B cell (primary cell): Measurements from ENCODE around the gene PRKCA. TPM values are rescaled to one million over a fixed set of nuclear protein-coding genes. Genes with fewer than 3 reads are reported as not detected.

ENCODE experiments used
- ATAC-seq: fragments of 200-7000 bp; cut with Tn5 transposase; one replicate; pipeline ENCODE4 v1.10.0; 2021; ENCODE audit warnings: low read depth, mild to moderate bottlenecking, moderate number of reproducible peaks, moderate library complexity
- CTCF ChIA-PET: fragments of 350-600 bp; sonication (Branson Sonifier 250); formaldehyde crosslinking; loops from one replicate; lab custom pipeline; 2021; ENCODE audit warnings: antibody characterized with exemption, inconsistent platforms; lab: Charles Lee
- POLR2A ChIA-PET: fragments of 350-600 bp; sonication (Branson Sonifier 250); formaldehyde crosslinking; loops from one replicate; lab custom pipeline; 2021; ENCODE audit warnings: antibody characterized with exemption; lab: Charles Lee
- DNase-seq: peaks from one replicate; pipeline ENCODE4 v3.0.0; 2013
- H2AFZ ChIP-seq: 2 replicates; pipeline ENCODE4 v1.6.1; 2012; ENCODE audit warnings: mild to moderate bottlenecking, low read depth, low read length; ENCODE audit not compliant: insufficient read depth, poor library complexity, severe bottlenecking
- H3K27ac ChIP-seq, 2 donors: 1 replicate in 1 of 2; 2 replicates in 1 of 2; pipeline ENCODE4 v1.5.1; 2012 to 2013; ENCODE audit warnings: low read length in 2 of 2, mild to moderate bottlenecking in 2 of 2, moderate library complexity in 1 of 2
- H3K27me3 ChIP-seq, 4 experiments: fragments of 200-600 bp in 1 of 4; sonication (generic) in 1 of 4; replicated peaks in 1 of 4; 1 replicate in 2 of 4; 2 replicates in 2 of 4; pipeline versions ENCODE4 v1.6.1 to v1.7.0; 2013 to 2016; ENCODE audit warnings: low read length in 3 of 4, mild to moderate bottlenecking in 2 of 4, mixed read lengths in 1 of 4, moderate library complexity in 1 of 4; ENCODE audit not compliant: insufficient read depth in 4 of 4, control insufficient read depth in 3 of 4; ENCODE audit errors: control extremely low read depth in 1 of 4
- H3K36me3 ChIP-seq, 2 experiments: replicated peaks in 1 of 2; 1 replicate in 1 of 2; 2 replicates in 1 of 2; pipeline versions ENCODE4 v1.6.1 to v1.7.1; 2013; ENCODE audit warnings: low read length in 1 of 2; ENCODE audit not compliant: insufficient read depth in 2 of 2, control insufficient read depth in 1 of 2; ENCODE audit errors: control extremely low read depth in 1 of 2, extremely low read depth in 1 of 2
- H3K4me1 ChIP-seq, 2 donors: fragments of 200-600 bp in 1 of 2; sonication (generic) in 1 of 2; 1 replicate in 1 of 2; 2 replicates in 1 of 2; pipeline versions ENCODE4 v1.5.1 to v1.6.1; 2013 to 2017; ENCODE audit warnings: low read length in 2 of 2; ENCODE audit not compliant: control insufficient read depth in 2 of 2, insufficient read depth in 2 of 2
- H3K4me2 ChIP-seq: replicated peaks from 2 replicates; pipeline ENCODE3; 2012; ENCODE audit warnings: mild to moderate bottlenecking, low read depth, low read length; ENCODE audit not compliant: poor library complexity, severe bottlenecking
- H3K4me3 ChIP-seq, 5 experiments: fragments of 200-600 bp in 1 of 5; sonication (generic) in 1 of 5; 1 replicate in 3 of 5; 2 replicates in 2 of 5; pipeline versions ENCODE4 v1.5.1 to v1.7.0; 2011 to 2016; ENCODE audit warnings: low read length in 4 of 5, mild to moderate bottlenecking in 4 of 5, low read depth in 2 of 5, control low read depth in 1 of 5, moderate library complexity in 1 of 5; ENCODE audit not compliant: insufficient read depth in 1 of 5; ENCODE audit errors: control extremely low read depth in 1 of 5, extremely low read depth in 1 of 5
- H3K79me2 ChIP-seq: fragments of 200-600 bp; sonication (generic); one replicate; pipeline ENCODE4 v1.6.0; 2016; ENCODE audit warnings: low read length; ENCODE audit not compliant: control insufficient read depth, insufficient read depth
- H3K9ac ChIP-seq: fragments of 200-600 bp; sonication (generic); 2 replicates; pipeline ENCODE4 v1.6.1; 2017; ENCODE audit warnings: mild to moderate bottlenecking, low read length, moderate library complexity
- H3K9me3 ChIP-seq, 3 donors: one replicate each; pipeline versions ENCODE4 v1.6.1 to v1.7.1; 2013; ENCODE audit warnings: low read length in 2 of 3; ENCODE audit not compliant: control insufficient read depth in 2 of 3, insufficient read depth in 1 of 3; ENCODE audit errors: control extremely low read depth in 1 of 3
- H4K20me1 ChIP-seq: 2 replicates; pipeline ENCODE4 v1.6.0; 2012; ENCODE audit warnings: mild to moderate bottlenecking, low read length; ENCODE audit not compliant: insufficient read depth, control insufficient read depth, poor library complexity, severe bottlenecking
- H3K27ac Mint-ChIP-seq: one replicate; pipeline ENCODE4 v1.8.0; 2021; ENCODE audit warnings: mixed read lengths
- H3K27me3 Mint-ChIP-seq: one replicate; pipeline ENCODE4 v1.8.0; 2021; ENCODE audit warnings: mixed read lengths
- H3K4me1 Mint-ChIP-seq: one replicate; pipeline ENCODE4 v1.8.0; 2021; ENCODE audit warnings: mixed read lengths
- H3K4me3 Mint-ChIP-seq: one replicate; pipeline ENCODE4 v1.8.0; 2021; ENCODE audit warnings: mixed read lengths
- H3K9me3 Mint-ChIP-seq: one replicate; pipeline ENCODE4 v1.8.0; 2022; ENCODE audit warnings: mixed read lengths; ENCODE audit not compliant: insufficient read depth
- EZH2 ChIP-seq: IDR thresholded peaks from 2 replicates; pipeline ENCODE4 v1.6.1; 2012; ENCODE audit warnings: borderline replicate concordance, low read depth, mild to moderate bottlenecking, moderate library complexity, low read length; ENCODE audit not compliant: insufficient read depth, poor library complexity, severe bottlenecking
- WGBS: methylation state at CpG from one replicate; pipeline ENCODE4 v1.1.5; 2013; ENCODE audit warnings: missing lambda C conversion rate; ENCODE audit not compliant: insufficient coverage; 5-methylcytosine and 5-hydroxymethylcytosine counted together
- intact Hi-C: fragments of 100-400 bp; cut with micrococcal nuclease; formaldehyde crosslinking; loops from one replicate; pipeline ENCODE4 v1.10.0; 2022
- polyA plus RNA-seq: library from polyadenylated mRNA; depleted of rRNA; stranded (reverse); fragments of >200 nt; gene quantifications from 2 replicates; pipeline ENCODE4 v1.2.3, GENCODE V29; 2012
- total RNA-seq, 2 donors: library from RNA; stranded (reverse); fragments of 120-200 nt in 1 of 2; gene quantifications; 1 replicate in 1 of 2; 2 replicates in 1 of 2; pipeline versions ENCODE4 v1.2.3 to v1.2.4, GENCODE V29; 2013 to 2022
- TF ChIP-seq, protein P1 (sequence below): fragments of 200-600 bp; IDR thresholded peaks from one replicate; pipeline ENCODE4 v1.8.0; 2022; ENCODE audit warnings: antibody characterized with exemption, mild to moderate bottlenecking

PRKCA gene
- total and polyA plus RNA-seq, 2 donors (not counting 1 experiment from before 2014, with no cell fraction given) = 0.33 to 7.7 TPM

DNA sequence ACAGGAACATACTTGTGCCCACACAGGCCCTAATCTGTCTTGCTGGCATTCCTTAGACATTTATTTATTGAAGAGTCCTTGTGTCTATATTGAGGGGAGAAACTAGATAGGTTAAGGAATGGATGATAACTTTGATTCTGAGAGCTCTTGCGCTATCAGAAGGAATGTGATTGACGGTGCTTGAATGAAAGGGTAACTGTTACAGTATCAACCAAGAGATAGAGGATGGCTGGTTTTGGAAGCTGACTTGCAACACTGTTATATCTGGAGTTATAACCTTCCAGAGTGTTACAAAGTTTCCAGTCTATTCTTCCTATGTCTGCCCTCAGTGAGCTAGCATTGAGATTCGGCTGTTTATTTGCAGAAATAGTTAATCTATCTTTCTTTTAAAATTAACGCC lies 36.5 kb downstream of the PRKCA start:
- Mint-ChIP-seq H3K27me3 (no peaks in the 10 kb centered on the region), H3K4me3 (no peak overlapping the region), H3K9me3 (no peaks in the 10 kb centered on the region), H3K27ac (no peak overlapping the region), H3K4me1 (no peaks in the 10 kb centered on the region)
- Histone ChIP-seq H3K4me1 (no peaks in the 10 kb centered on the region), H3K79me2 (no peaks in the 10 kb centered on the region), H3K4me3 (no peak overlapping the region), H2AFZ (no peak overlapping the region), H3K4me2 (no peak overlapping the region), H3K27ac (no peak overlapping the region), H3K9ac (no peak overlapping the region), H4K20me1 (no peaks in the 10 kb centered on the region), H3K27me3 (no peaks in the 10 kb centered on the region), H3K9me3 (no peaks in the 10 kb centered on the region), H3K36me3 (no peaks in the 10 kb centered on the region)
- intact Hi-C loops = no loop called here
- DNase-seq = no peak
- ATAC-seq = no peak
- WGBS = 100% methylated on average over 2 of the region's 4 CpGs
- TF ChIP-seq, protein P1, sequence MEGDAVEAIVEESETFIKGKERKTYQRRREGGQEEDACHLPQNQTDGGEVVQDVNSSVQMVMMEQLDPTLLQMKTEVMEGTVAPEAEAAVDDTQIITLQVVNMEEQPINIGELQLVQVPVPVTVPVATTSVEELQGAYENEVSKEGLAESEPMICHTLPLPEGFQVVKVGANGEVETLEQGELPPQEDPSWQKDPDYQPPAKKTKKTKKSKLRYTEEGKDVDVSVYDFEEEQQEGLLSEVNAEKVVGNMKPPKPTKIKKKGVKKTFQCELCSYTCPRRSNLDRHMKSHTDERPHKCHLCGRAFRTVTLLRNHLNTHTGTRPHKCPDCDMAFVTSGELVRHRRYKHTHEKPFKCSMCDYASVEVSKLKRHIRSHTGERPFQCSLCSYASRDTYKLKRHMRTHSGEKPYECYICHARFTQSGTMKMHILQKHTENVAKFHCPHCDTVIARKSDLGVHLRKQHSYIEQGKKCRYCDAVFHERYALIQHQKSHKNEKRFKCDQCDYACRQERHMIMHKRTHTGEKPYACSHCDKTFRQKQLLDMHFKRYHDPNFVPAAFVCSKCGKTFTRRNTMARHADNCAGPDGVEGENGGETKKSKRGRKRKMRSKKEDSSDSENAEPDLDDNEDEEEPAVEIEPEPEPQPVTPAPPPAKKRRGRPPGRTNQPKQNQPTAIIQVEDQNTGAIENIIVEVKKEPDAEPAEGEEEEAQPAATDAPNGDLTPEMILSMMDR = no peak
- no peak for TF ChIP-seq EZH2
- ChIA-PET CTCF (no interaction called here), POLR2A (no interaction called here)

DNA sequence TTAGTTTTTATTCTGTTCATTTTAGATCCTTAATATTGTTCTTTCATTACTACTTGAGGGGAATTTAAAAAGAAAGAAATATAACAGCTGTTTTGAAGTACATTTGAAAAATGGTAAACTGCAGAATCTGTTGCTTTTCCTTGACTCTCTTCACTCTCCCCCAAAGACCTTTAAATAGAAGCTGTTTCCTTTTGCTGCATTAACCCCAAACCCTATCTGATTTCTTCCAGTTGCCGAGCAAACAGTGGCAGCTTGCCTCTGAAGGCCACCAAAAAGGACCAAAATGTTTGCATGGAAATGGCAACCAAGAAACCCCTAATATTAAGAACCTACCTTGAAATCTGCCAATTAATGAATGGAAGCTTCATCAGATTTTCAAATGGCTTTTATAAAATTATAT lies 37.1 kb downstream of the PRKCA start:
- Mint-ChIP-seq H3K27me3 (no peaks in the 10 kb centered on the region), H3K4me3 (no peak overlapping the region), H3K27ac (no peak overlapping the region), H3K4me1 (no peaks in the 10 kb centered on the region), H3K9me3 (no peaks in the 10 kb centered on the region)
- H3K4me3 ChIP-seq = no peak overlapping the region
- DNase-seq (no peak), ATAC-seq (no peak)
- no peak overlapping the region for H3K9ac ChIP-seq
- H3K27me3 ChIP-seq = no peaks in the 10 kb centered on the region
- no peak overlapping the region for H2AFZ ChIP-seq
- no peak overlapping the region for H3K27ac ChIP-seq
- no peaks in the 10 kb centered on the region for H3K9me3 ChIP-seq
- 14% methylated on average over 1 of the region's 1 CpG for WGBS
- CTCF ChIA-PET = no interaction called here
- intact Hi-C loops = no loop called here
- H3K79me2 ChIP-seq = no peaks in the 10 kb centered on the region
- no peak overlapping the region for H3K4me2 ChIP-seq
- H3K4me1 ChIP-seq = no peaks in the 10 kb centered on the region
- no peak for TF ChIP-seq EZH2
- TF ChIP-seq, protein P1 = no peak
- H4K20me1 ChIP-seq = no peaks in the 10 kb centered on the region
- POLR2A ChIA-PET = no interaction called here
- H3K36me3 ChIP-seq = no peaks in the 10 kb centered on the region
